AG04450 (cell line): Measurements from ENCODE around the gene AQP4. TPM values are rescaled to one million over a fixed set of nuclear protein-coding genes. Genes with fewer than 3 reads are reported as not detected.

Experiments
- CTCF ChIA-PET: fragments of 300-600, 350-600 bp; formaldehyde crosslinking; extraction: SDS; loops from one replicate; lab custom pipeline; 2022; ENCODE audit warnings: antibody characterized with exemption, inconsistent platforms; lab: Charles Lee
- POLR2A ChIA-PET: fragments of 350-600 bp; formaldehyde crosslinking; extraction: SDS; loops from one replicate; lab custom pipeline; 2021; ENCODE audit warnings: antibody characterized with exemption, inconsistent platforms; lab: Yijun Ruan, JAX
- DNase-seq: peaks from one replicate; pipeline ENCODE4 v3.0.0-alpha.2; 2011; ENCODE audit warnings: low read depth, low spot score
- H3K27ac ChIP-seq: one replicate; pipeline ENCODE4 v1.5.1; 2012; ENCODE audit warnings: low read depth, low read length, control low read depth
- H3K27me3 ChIP-seq: one replicate; pipeline ENCODE4 v1.6.0; 2012; ENCODE audit warnings: low read length; ENCODE audit not compliant: control insufficient read depth, insufficient read depth
- H3K4me3 ChIP-seq: 2 replicates; pipeline ENCODE4 v1.5.1; 2011; ENCODE audit warnings: mild to moderate bottlenecking, low read depth, low read length, control low read depth
- H3K9me3 ChIP-seq: 2 replicates; pipeline ENCODE4 v1.5.1; 2012; ENCODE audit warnings: low read length; ENCODE audit not compliant: control insufficient read depth, insufficient read depth
- polyA plus RNA-seq: library from polyadenylated mRNA; depleted of rRNA; stranded (reverse); fragments of >200 nt; gene quantifications from 2 replicates; pipeline ENCODE4 v1.2.3, GENCODE V29; 2011
- TF ChIP-seq, protein P1 (sequence below): IDR thresholded peaks from 2 replicates; pipeline ENCODE4 v1.5.1; 2011; ENCODE audit warnings: low read depth, low read length, control low read depth, inconsistent platforms

The AQP4 gene
- polyA plus RNA-seq, 1 experiment = not detected

DNA sequence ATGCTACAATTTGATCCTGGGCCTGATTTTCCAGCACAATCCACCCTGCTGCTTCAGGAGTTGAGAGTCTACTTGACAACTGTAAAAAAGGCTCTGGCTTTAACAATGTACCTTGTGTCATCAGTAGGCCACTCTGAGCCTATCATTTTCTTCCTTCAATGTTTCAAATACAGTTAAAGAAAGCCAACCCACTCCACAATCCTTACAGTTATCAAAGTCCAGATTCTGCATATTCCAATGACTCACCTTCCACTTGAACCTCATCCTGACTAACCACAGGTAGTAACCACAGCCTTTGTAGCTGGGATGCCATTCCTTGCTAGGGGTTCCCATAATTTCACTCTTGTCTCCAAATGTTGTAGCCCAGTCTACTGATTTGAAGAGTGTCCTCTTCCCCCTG, 35.5 kb upstream of the AQP4 start:
- peaks cover 15% of the 10 kb centered on the region for H3K9me3 ChIP-seq
- no peak overlapping the region for H3K4me3 ChIP-seq
- POLR2A ChIA-PET = no interaction called here
- H3K27me3 ChIP-seq = no peaks in the 10 kb centered on the region
- no peak overlapping the region for H3K27ac ChIP-seq
- TF ChIP-seq, protein P1, sequence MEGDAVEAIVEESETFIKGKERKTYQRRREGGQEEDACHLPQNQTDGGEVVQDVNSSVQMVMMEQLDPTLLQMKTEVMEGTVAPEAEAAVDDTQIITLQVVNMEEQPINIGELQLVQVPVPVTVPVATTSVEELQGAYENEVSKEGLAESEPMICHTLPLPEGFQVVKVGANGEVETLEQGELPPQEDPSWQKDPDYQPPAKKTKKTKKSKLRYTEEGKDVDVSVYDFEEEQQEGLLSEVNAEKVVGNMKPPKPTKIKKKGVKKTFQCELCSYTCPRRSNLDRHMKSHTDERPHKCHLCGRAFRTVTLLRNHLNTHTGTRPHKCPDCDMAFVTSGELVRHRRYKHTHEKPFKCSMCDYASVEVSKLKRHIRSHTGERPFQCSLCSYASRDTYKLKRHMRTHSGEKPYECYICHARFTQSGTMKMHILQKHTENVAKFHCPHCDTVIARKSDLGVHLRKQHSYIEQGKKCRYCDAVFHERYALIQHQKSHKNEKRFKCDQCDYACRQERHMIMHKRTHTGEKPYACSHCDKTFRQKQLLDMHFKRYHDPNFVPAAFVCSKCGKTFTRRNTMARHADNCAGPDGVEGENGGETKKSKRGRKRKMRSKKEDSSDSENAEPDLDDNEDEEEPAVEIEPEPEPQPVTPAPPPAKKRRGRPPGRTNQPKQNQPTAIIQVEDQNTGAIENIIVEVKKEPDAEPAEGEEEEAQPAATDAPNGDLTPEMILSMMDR = no peak
- CTCF ChIA-PET = no interaction called here
- no peak for DNase-seq

GRCh38 chr18:26894426-26894825, 28.9 kb upstream of the AQP4 start:
- TF ChIP-seq, protein P1 = no peak
- Histone ChIP-seq H3K4me3 (no peak overlapping the region), H3K9me3 (no peaks in the 10 kb centered on the region), H3K27me3 (no peaks in the 10 kb centered on the region), H3K27ac (no peak overlapping the region)
- ChIA-PET POLR2A (no interaction called here), CTCF (no interaction called here)
- no peak for DNase-seq

DNA sequence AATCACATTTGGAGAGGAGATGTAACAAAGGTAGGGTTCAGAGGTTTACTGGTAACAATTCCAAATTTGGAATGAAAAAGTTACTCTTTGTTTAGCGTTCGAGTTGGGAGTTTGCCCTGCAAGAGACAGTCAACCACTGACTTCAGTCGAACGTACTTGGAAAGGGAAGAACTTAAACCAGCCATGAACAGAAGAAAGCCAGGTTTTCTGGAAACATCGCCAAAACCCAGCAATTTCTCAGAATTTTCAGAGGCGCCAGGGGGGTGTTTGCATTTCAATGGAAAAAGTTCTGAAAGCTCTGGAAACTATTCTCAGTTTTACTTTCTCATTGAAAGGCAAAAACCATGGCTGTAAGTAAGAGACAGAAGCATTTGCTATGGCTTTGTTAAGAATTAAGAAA, 28.5 kb upstream of the AQP4 start:
- ChIA-PET CTCF (no interaction called here), POLR2A (no interaction called here)
- Histone ChIP-seq H3K9me3 (no peaks in the 10 kb centered on the region), H3K27ac (no peak overlapping the region), H3K4me3 (no peak overlapping the region), H3K27me3 (no peaks in the 10 kb centered on the region)
- DNase-seq = no peak
- TF ChIP-seq, protein P1 = no peak

DNA sequence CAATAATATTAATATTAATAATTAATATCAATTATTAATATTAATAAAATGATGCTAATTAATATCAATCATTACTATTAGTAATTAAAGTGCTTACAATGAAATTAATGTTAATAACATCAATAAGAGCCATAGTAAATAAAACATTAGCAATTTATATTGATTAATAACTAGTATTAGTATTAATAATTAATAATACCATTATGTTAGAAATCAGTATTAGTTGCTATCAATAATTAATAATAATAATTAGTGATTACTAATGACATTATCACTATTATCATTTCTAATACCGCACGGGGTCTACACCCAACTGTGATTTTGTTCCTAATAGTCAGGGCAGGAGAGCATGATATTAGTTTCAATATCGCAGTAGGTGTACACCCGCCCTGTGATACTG, 22.8 kb upstream of the AQP4 start:
- no peak overlapping the region for H3K27ac ChIP-seq
- peaks cover 4% of the 10 kb centered on the region for H3K9me3 ChIP-seq
- ChIA-PET POLR2A (no interaction called here), CTCF (no interaction called here)
- H3K27me3 ChIP-seq = no peaks in the 10 kb centered on the region
- no peak for DNase-seq
- TF ChIP-seq, protein P1 = no peak
- no peak overlapping the region for H3K4me3 ChIP-seq

DNA sequence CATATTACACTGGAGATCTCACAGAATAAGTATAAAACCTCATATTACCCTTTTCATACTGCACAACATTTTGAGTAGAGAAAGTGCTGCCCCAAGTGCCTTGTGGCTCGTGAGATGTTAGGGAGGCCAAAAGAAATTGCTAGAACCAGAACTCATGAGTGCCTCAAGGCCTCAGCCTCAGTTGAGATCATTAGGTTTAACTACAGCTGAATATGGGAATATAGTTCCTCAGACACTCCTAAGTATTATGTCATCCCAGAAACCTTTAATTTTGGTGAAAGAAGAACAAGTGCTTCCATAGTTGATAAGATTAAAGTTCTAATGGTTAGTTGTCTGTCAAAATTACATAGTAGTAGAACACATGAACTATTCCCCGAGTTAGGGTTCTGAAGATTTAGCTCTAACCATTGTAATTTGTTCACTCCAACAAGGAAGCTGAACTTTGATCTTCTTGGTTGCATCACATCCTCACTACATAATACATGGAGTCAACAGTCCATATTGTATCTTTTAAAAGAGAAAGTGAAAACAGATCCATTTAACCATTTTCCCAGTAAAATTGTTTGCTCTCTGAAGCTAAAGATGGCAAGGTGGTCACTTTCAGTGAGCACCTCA, 9.6 kb upstream of the AQP4 start:
- ChIA-PET CTCF (no interaction called here), POLR2A (no interaction called here)
- H3K27ac ChIP-seq = no peak overlapping the region
- DNase-seq = no peak
- no peak overlapping the region for H3K4me3 ChIP-seq
- TF ChIP-seq, protein P1 = no peak
- H3K27me3 ChIP-seq = no peaks in the 10 kb centered on the region
- H3K9me3 ChIP-seq = no peaks in the 10 kb centered on the region; the same call in 1 of the 2 replicates
